Measurements from ENCODE around the gene PAWR. TPM values are rescaled to one million over a fixed set of nuclear protein-coding genes. Genes with fewer than 3 reads are reported as not detected.

Gene PAWR, protein sequence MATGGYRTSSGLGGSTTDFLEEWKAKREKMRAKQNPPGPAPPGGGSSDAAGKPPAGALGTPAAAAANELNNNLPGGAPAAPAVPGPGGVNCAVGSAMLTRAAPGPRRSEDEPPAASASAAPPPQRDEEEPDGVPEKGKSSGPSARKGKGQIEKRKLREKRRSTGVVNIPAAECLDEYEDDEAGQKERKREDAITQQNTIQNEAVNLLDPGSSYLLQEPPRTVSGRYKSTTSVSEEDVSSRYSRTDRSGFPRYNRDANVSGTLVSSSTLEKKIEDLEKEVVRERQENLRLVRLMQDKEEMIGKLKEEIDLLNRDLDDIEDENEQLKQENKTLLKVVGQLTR
- total RNA-seq, result 100 to 1,000 TPM in 1 of 7 donors, 10 to 100 TPM in 6; 46.8 to 125 (median 75.6) TPM
- 10 to 100 TPM; 26.4 to 39.6 TPM for polyA plus RNA-seq
- long read RNA-seq, donor 1, partial matches to known transcripts, result 1 of 13 reads
- long read RNA-seq, donor 1, other reads (novel, unspliced or antisense), result 12 of 13 reads
- long read RNA-seq, donor 2, full-length matches to known transcripts, result 4 of 12 reads
- long read RNA-seq, donor 2, partial matches to known transcripts, result 8 of 12 reads
- long read RNA-seq, donor 2, other reads (novel, unspliced or antisense), result 0 of 12 reads
- long read RNA-seq, donor 3, full-length matches to known transcripts, result 18 of 33 reads
- long read RNA-seq, donor 3, partial matches to known transcripts, result 7 of 33 reads
- long read RNA-seq, donor 3, other reads (novel, unspliced or antisense), result 8 of 33 reads

DNA sequence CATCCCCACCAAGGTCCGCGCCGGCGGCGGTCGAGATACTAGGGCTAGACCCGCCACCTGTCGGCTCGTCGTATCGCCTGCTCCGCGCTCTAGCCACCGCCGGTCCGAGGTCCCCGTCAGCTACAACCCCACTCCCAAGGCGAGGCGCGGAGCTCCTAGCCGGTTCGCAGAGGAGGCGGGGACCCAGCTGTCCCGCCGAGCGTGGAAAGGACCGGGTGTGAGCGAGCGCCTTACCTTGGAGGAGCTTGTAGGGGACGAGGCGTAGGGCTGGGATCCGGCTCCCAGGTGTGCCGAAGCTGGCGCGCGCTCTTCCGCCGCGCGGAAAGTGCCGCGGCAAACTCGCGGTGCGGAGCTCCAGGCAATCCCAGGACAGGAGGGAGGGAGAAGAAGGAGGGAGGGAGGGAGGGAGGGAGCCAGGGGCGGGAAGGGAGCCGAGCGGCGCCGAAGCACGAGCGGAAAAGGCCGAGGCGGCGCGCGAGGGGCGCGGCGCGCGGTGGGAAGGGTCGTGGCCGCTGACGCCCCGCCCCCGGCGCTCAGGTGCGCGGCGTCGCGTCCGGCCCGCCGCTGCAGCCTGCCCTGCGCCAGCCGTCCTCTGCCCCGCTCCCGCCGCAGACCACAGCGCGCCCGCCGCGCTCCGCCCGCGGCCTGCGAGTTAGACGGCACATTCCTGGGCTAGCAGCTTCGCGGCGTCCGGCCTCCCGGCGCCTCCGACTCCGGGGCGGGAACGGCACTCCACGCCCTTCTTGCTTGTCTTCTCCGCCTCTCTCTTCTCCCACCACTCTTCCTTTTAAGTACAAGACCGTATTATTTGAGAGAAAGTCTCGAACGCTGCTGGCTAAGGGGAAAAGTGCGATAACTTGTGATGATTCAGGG lies at the start of gene PAWR:
Gene PAWR (minus strand): TSS at position 327 of the 873 bp plus-strand sequence. CDS start 720 bp downstream, outside the sequence.
- H3K27me3 ChIP-seq, result no peaks in the 10 kb centered on the region
- peak within 1 kb of the TSS; percentile 65 for H3K4me3 ChIP-seq
- WGBS, 3 donors, result 0 to 1% (median 0%) methylated on average over 45 to 107 of the region's 107 CpGs
- no peaks in the 10 kb centered on the region for H3K4me1 ChIP-seq (ENCODE audit: insufficient read depth)
- TF ChIP-seq POLR2A (IDR thresholded peaks at IDR 0.05), result peak; percentile 59
- no peak for TF ChIP-seq EP300 (IDR thresholded peaks at IDR 0.05)
- TF ChIP-seq, protein P1, sequence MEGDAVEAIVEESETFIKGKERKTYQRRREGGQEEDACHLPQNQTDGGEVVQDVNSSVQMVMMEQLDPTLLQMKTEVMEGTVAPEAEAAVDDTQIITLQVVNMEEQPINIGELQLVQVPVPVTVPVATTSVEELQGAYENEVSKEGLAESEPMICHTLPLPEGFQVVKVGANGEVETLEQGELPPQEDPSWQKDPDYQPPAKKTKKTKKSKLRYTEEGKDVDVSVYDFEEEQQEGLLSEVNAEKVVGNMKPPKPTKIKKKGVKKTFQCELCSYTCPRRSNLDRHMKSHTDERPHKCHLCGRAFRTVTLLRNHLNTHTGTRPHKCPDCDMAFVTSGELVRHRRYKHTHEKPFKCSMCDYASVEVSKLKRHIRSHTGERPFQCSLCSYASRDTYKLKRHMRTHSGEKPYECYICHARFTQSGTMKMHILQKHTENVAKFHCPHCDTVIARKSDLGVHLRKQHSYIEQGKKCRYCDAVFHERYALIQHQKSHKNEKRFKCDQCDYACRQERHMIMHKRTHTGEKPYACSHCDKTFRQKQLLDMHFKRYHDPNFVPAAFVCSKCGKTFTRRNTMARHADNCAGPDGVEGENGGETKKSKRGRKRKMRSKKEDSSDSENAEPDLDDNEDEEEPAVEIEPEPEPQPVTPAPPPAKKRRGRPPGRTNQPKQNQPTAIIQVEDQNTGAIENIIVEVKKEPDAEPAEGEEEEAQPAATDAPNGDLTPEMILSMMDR (IDR thresholded peaks at IDR 0.05), result peak in 1 of 3 donors; percentile 25
- peak within 1 kb of the TSS; percentile 92 to 98 for H3K27ac ChIP-seq
- intact Hi-C loops (cut with DNase I), result loop anchor here in 2 of 4 donors (5.0 to 10.0 kb wide), 2 partner anchors 134 to 266 kb away; no protein-coding TSS in a partner anchor
- DNase-seq, result peak; percentile 71 to 83 (median 78)
- H3K36me3 ChIP-seq, result no peaks in the 10 kb centered on the region
- no peaks in the 10 kb centered on the region for H3K9me3 ChIP-seq

DNA sequence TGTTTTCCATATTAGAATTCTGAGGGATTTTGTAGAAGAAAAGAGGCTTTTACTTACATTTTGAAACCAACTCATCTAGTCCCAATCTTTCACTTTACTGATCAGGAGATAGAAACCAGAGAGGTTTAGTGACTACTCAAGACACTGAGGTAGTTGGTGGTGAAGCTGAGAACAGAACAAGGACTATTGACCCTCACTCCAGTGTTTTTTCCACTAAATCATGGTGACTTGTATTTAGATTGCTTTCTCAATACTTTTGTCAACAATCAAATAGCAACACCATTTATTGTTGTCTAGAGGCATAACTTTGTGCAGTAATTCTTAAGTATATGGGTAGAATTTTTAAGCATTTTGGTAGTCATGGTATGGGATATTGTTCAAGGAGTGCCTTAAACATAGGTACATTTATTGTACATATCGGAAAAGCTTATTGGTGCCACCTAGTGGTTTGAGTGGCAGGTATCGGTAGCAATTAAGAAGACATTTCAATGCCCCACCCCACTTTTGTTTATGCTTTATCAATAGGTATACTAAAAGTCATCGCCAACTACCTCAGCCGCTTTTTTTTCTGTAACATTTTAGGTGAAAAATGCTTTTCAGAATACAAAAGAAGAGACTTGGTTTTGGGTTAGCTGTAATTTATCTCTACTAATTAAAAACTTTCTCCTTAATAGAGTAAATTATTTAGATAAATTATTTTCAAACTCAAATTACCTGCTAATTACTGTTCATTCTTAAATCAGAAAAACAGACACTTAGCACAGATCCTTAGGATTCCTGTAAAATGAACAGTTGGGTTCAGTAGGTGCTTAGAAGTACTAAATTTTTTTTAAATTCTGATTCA lies 47.3 kb upstream of the PAWR start:
- intact Hi-C loops (cut with DNase I), result loop anchor here in 1 of 4 donors (5.0 kb wide), 1 partner anchor 336 kb away; no protein-coding TSS in a partner anchor

DNA sequence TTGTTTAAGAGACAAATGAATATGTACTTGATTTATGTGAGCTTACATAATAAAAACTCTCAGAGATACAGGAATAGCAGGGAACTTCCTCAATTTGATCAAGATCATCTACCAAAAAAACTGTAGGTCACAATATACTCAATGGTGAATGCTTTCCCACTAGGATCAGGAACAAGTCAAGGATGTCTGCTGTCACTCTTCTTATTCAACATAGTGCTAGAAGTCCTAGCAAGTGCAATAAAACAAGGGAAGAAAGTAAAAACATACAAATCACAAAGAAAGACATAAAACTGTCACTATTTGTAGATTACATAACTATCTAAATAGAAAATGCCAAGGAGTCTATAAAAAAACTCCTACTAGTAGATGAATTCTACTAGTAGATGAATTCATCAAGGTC lies 41.9 kb upstream of the PAWR start:
- H3K9me3 ChIP-seq, result no peaks in the 10 kb centered on the region
- DNase-seq, result no peak
- no peak overlapping the region for H3K27ac ChIP-seq
- no peaks in the 10 kb centered on the region for H3K27me3 ChIP-seq
- no peak overlapping the region for H3K4me3 ChIP-seq
- no peaks in the 10 kb centered on the region for H3K4me1 ChIP-seq (ENCODE audit: insufficient read depth)
- no peak for TF ChIP-seq EP300 (IDR thresholded peaks at IDR 0.05)
- TF ChIP-seq, protein P1 (IDR thresholded peaks at IDR 0.05), result no peak
- intact Hi-C loops (cut with DNase I), result no loop called here
- no peaks in the 10 kb centered on the region for H3K36me3 ChIP-seq

More for the DNA sequence above, 47.3 kb upstream of the PAWR start:
- Histone ChIP-seq H3K9me3 (no peaks in the 10 kb centered on the region), H3K36me3 (no peaks in the 10 kb centered on the region), H3K4me1 (ENCODE audit: insufficient read depth) (no peaks in the 10 kb centered on the region), H3K27me3 (no peaks in the 10 kb centered on the region), H3K27ac (no peak overlapping the region), H3K4me3 (no peak overlapping the region)
- 24 to 39% (median 29%) methylated on average over 4 of the region's 4 CpGs for WGBS, 3 donors
- TF ChIP-seq POLR2A (IDR thresholded peaks at IDR 0.05), result no peak
- TF ChIP-seq, protein P1 (IDR thresholded peaks at IDR 0.05), result peak in 2 of 3 donors; percentile 56 to 59
- DNase-seq, result peak in 2 of 5 donors; percentile 16 to 33
